Astrocyte (in vitro differentiated cells and primary cell): Measurements from ENCODE around the gene RAD51B. TPM values are rescaled to one million over a fixed set of nuclear protein-coding genes. Genes with fewer than 3 reads are reported as not detected.

ENCODE experiments used
- DNase-seq: peaks from one replicate; pipeline ENCODE4 v3.0.0-alpha.2; 2010; ENCODE audit warnings: low read depth
- FAIRE-seq: peaks from 2 replicates; lab custom pipeline; 2011; peaks lifted over from hg19 to GRCh38; lab: Jason Lieb, UNC
- H2AFZ ChIP-seq: 2 replicates; pipeline ENCODE4 v1.6.0; 2012; ENCODE audit warnings: low read depth, low read length, inconsistent platforms
- H3K27ac ChIP-seq: 2 replicates; pipeline ENCODE4 v1.5.1; 2011; ENCODE audit warnings: low read depth, low read length, inconsistent platforms
- H3K27me3 ChIP-seq: 2 replicates; pipeline ENCODE4 v1.6.0; 2011; ENCODE audit warnings: low read length, inconsistent platforms; ENCODE audit not compliant: insufficient read depth
- H3K36me3 ChIP-seq: 2 replicates; pipeline ENCODE4 v1.5.1; 2011; ENCODE audit warnings: low read length, inconsistent platforms; ENCODE audit not compliant: insufficient read depth
- H3K4me1 ChIP-seq: 2 replicates; pipeline ENCODE4 v1.5.1; 2011; ENCODE audit warnings: low read length, inconsistent platforms; ENCODE audit not compliant: insufficient read depth
- H3K4me2 ChIP-seq: 2 replicates; pipeline ENCODE4 v1.6.0; 2012; ENCODE audit warnings: low read length, inconsistent platforms
- H3K4me3 ChIP-seq: 2 replicates; pipeline ENCODE4 v1.5.1; 2011; ENCODE audit warnings: low read depth, mild to moderate bottlenecking, low read length, inconsistent platforms; ENCODE audit not compliant: insufficient read depth
- H3K79me2 ChIP-seq: 2 replicates; pipeline ENCODE4 v1.6.0; 2012; ENCODE audit warnings: mild to moderate bottlenecking, low read length, inconsistent platforms; ENCODE audit not compliant: insufficient read depth
- H3K9ac ChIP-seq: 2 replicates; pipeline ENCODE4 v1.6.0; 2012; ENCODE audit warnings: mild to moderate bottlenecking, low read length, inconsistent platforms
- H3K9me3 ChIP-seq: 2 replicates; pipeline ENCODE4 v1.5.1; 2012; ENCODE audit warnings: low read depth, mild to moderate bottlenecking, low read length, inconsistent platforms; ENCODE audit not compliant: insufficient read depth
- H4K20me1 ChIP-seq: 2 replicates; pipeline ENCODE4 v1.6.0; 2012; ENCODE audit warnings: low read length, inconsistent platforms; ENCODE audit not compliant: insufficient read depth
- H3K27ac Mint-ChIP-seq: one replicate; pipeline ENCODE4 v1.8.0; 2021; ENCODE audit warnings: mild to moderate bottlenecking, mixed read lengths; ENCODE audit not compliant: unreplicated experiment
- H3K27me3 Mint-ChIP-seq: one replicate; pipeline ENCODE4 v1.8.0; 2021; ENCODE audit warnings: low read depth, mixed read lengths; ENCODE audit not compliant: unreplicated experiment
- H3K36me3 Mint-ChIP-seq: one replicate; pipeline ENCODE4 v1.8.0; 2021; ENCODE audit warnings: low read depth, mixed read lengths; ENCODE audit not compliant: unreplicated experiment
- H3K4me1 Mint-ChIP-seq: one replicate; pipeline ENCODE4 v1.8.0; 2021; ENCODE audit warnings: low read depth, mixed read lengths; ENCODE audit not compliant: unreplicated experiment
- H3K4me3 Mint-ChIP-seq: one replicate; pipeline ENCODE4 v1.8.0; 2021; ENCODE audit warnings: mild to moderate bottlenecking, moderate library complexity, mixed read lengths; ENCODE audit not compliant: unreplicated experiment
- H3K9me3 Mint-ChIP-seq: one replicate; pipeline ENCODE4 v1.8.0; 2021; ENCODE audit warnings: mild to moderate bottlenecking, mixed read lengths; ENCODE audit not compliant: unreplicated experiment
- EZH2 ChIP-seq: IDR thresholded peaks from 2 replicates; pipeline ENCODE4 v1.6.1; 2012; ENCODE audit warnings: mild to moderate bottlenecking, low read length, inconsistent platforms; ENCODE audit not compliant: insufficient read depth
- total RNA-seq: library from RNA; stranded (reverse); gene quantifications from 2 replicates; pipeline ENCODE4 v1.2.1, GENCODE V29; 2021
- TF ChIP-seq, protein P1 (sequence below): IDR thresholded peaks from 2 replicates; pipeline ENCODE4 v1.5.1; 2011; ENCODE audit warnings: low read depth, mild to moderate bottlenecking, inconsistent platforms, low read length, moderate library complexity; ENCODE audit not compliant: insufficient read depth

Gene RAD51B
- total RNA-seq, 1 donor from 2014 or later, result 10.8 TPM

DNA sequence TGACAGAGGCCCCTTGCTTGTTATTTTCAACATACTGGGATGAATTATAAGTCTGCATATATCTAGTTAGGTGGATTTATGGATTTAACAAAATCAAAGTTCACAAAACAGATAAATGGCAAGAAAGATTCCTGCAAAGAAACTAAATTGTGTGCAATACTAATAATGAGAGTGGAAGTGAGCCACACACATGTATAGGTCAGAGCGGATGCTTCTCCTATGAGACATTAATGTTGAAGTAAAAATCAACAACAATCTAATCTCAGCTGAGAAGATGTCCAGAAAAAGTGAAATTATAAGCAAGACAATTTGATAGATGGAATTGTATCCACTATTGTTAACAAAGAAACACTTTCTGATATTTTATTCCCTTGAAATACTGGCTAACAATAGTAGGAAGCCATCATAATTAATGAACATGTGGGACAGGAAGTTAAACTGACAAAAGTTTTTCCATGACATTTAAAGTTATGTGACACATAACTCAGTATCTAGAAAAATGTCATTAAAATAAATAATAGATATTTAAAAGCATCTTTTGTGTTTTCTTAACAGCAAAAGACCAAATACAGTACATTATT is 39.7 kb downstream of the RAD51B start:
- Histone ChIP-seq H3K4me3 (no peak overlapping the region), H4K20me1 (no peaks in the 10 kb centered on the region), H2AFZ (no peak overlapping the region), H3K27me3 (no peaks in the 10 kb centered on the region), H3K4me2 (no peak overlapping the region), H3K9ac (no peak overlapping the region), H3K79me2 (no peaks in the 10 kb centered on the region), H3K4me1 (no peaks in the 10 kb centered on the region), H3K27ac (no peak overlapping the region), H3K36me3 (no peaks in the 10 kb centered on the region), H3K9me3 (no peaks in the 10 kb centered on the region)
- H3K36me3 Mint-ChIP-seq, result no peaks in the 10 kb centered on the region
- DNase-seq (no peak), FAIRE-seq (no peak)
- TF ChIP-seq, protein P1, sequence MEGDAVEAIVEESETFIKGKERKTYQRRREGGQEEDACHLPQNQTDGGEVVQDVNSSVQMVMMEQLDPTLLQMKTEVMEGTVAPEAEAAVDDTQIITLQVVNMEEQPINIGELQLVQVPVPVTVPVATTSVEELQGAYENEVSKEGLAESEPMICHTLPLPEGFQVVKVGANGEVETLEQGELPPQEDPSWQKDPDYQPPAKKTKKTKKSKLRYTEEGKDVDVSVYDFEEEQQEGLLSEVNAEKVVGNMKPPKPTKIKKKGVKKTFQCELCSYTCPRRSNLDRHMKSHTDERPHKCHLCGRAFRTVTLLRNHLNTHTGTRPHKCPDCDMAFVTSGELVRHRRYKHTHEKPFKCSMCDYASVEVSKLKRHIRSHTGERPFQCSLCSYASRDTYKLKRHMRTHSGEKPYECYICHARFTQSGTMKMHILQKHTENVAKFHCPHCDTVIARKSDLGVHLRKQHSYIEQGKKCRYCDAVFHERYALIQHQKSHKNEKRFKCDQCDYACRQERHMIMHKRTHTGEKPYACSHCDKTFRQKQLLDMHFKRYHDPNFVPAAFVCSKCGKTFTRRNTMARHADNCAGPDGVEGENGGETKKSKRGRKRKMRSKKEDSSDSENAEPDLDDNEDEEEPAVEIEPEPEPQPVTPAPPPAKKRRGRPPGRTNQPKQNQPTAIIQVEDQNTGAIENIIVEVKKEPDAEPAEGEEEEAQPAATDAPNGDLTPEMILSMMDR, result no peak
- no peak for TF ChIP-seq EZH2
- H3K9me3 Mint-ChIP-seq, result no peaks in the 10 kb centered on the region
- peaks cover 2% of the 10 kb centered on the region for H3K27me3 Mint-ChIP-seq
- H3K4me3 Mint-ChIP-seq, result no peak overlapping the region
- H3K27ac Mint-ChIP-seq, result no peak overlapping the region
- peaks cover 1% of the 10 kb centered on the region for H3K4me1 Mint-ChIP-seq

- Histone ChIP-seq H3K27me3 (no peaks in the 10 kb centered on the region), H2AFZ (no peak overlapping the region), H3K79me2 (no peaks in the 10 kb centered on the region), H3K4me3 (no peak overlapping the region), H3K4me2 (no peak overlapping the region), H3K27ac (no peak overlapping the region), H3K36me3 (no peaks in the 10 kb centered on the region), H3K9me3 (no peaks in the 10 kb centered on the region), H4K20me1 (no peaks in the 10 kb centered on the region), H3K9ac (no peak overlapping the region), H3K4me1 (no peaks in the 10 kb centered on the region)
- Mint-ChIP-seq H3K27ac (no peak overlapping the region), H3K27me3 (peaks cover 2% of the 10 kb centered on the region), H3K9me3 (peaks cover 3% of the 10 kb centered on the region), H3K36me3 (peaks cover 2% of the 10 kb centered on the region), H3K4me1 (no peaks in the 10 kb centered on the region), H3K4me3 (no peak overlapping the region)
- FAIRE-seq (no peak), DNase-seq (no peak)
- no peak for TF ChIP-seq EZH2
- TF ChIP-seq, protein P1, result no peak
Measured at GRCh38 chr14:67863223-67863622, 43.6 kb downstream of the RAD51B start.

- Histone ChIP-seq H2AFZ (no peak overlapping the region), H3K9ac (no peak overlapping the region), H3K79me2 (no peaks in the 10 kb centered on the region), H3K9me3 (no peaks in the 10 kb centered on the region), H3K4me2 (no peak overlapping the region), H3K36me3 (no peaks in the 10 kb centered on the region), H4K20me1 (no peaks in the 10 kb centered on the region), H3K4me3 (no peak overlapping the region), H3K4me1 (no peaks in the 10 kb centered on the region), H3K27ac (no peak overlapping the region), H3K27me3 (no peaks in the 10 kb centered on the region)
- no peak overlapping the region for H3K27ac Mint-ChIP-seq
- H3K27me3 Mint-ChIP-seq, result no peaks in the 10 kb centered on the region
- FAIRE-seq, result no peak
- H3K9me3 Mint-ChIP-seq, result no peaks in the 10 kb centered on the region
- TF ChIP-seq, protein P1, result no peak
- no peak for TF ChIP-seq EZH2
- H3K36me3 Mint-ChIP-seq, result no peaks in the 10 kb centered on the region
- DNase-seq, result no peak
- H3K4me1 Mint-ChIP-seq, result peaks cover 2% of the 10 kb centered on the region
- no peak overlapping the region for H3K4me3 Mint-ChIP-seq
Measured at GRCh38 chr14:67875175-67876006, 55.8 kb downstream of the RAD51B start.
